ENCODE results near the gene SRPK3.
"Not testable (repeated sequence)": the region's sequence is repeated elsewhere in the genome, so short reads cannot be mapped to it uniquely, and the experiment has no call there.

Gene SRPK3

GRCh38 chrX:153746359-153746758 lies 34.5 kb upstream of the SRPK3 start:
- DNase-seq: no peak

DNA sequence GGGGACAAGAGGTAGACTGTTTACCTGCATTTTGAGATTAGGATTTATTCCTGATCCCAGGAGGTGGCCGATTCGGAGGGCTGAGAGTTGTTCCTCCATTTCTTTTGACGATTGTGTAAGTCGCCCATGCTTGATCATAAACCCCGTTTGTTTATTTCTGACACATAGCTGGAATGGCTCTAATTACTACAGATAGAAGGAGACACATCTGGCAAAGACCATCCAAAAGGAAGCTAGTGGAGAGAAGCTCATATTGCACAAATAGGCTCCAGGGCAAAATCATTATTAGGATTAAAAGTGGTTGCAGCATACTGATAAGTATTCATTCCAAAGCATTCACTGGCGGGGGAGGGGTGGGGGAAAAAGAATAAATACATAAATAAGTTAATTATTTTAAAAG lies 33.9 kb upstream of the SRPK3 start:
- DNase-seq: not testable (repeated sequence)

GRCh38 chrX:153749017-153749416 lies 31.8 kb upstream of the SRPK3 start:
- not testable (repeated sequence) for DNase-seq

DNA sequence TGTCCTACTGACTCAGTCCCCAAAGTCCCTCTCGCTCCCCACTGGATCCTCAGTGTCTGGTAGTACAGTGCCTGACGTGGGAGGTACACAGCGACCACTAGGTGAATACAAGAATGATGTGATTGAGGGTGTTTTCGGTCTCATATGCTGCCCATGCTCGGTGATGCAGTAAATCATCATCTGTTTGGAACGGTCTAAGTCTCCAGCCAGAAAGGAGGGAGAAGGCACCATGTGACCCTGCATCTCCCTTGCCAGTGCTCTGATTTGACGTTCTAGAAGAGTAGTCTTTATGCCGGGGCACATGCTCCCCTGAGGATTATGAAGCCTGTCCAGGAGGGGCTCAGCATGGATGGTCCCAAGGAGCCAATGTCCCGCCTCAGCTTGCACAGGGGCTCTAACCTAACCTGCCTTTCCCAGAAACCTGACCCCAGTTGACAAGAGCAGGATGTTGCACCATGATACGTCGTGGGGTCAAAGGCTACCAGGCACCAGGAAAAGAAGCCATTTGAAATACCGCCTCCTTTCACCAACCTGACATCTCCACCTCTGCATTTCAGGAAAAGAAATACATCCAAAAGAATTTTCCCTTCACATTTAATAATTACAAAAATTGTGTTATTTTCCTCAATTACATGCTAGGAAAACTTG lies 30.6 kb upstream of the SRPK3 start:
- no peak for DNase-seq

DNA sequence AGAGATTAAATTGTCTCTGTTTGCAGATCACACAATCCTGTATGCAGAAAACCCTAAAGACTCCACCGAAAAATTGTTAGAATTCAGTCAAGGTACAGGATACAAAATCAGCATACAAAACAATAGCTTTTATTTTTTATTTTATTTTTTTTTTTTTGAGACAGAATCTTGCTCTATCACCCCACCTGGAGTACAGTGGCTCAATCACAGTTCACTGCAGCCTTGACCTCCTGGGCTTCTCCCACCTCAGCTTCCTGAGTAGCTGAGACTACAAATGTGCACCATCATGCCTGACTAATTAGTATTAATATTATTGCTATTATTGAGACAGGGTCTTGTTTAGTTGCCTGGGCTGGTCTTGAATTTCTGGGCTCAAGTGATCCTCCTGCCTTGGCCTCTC lies 25.7 kb upstream of the SRPK3 start:
- DNase-seq: no peak

- DNase-seq: no peak
Measured at GRCh38 chrX:153761863-153762262, 19.0 kb upstream of the SRPK3 start.

DNA sequence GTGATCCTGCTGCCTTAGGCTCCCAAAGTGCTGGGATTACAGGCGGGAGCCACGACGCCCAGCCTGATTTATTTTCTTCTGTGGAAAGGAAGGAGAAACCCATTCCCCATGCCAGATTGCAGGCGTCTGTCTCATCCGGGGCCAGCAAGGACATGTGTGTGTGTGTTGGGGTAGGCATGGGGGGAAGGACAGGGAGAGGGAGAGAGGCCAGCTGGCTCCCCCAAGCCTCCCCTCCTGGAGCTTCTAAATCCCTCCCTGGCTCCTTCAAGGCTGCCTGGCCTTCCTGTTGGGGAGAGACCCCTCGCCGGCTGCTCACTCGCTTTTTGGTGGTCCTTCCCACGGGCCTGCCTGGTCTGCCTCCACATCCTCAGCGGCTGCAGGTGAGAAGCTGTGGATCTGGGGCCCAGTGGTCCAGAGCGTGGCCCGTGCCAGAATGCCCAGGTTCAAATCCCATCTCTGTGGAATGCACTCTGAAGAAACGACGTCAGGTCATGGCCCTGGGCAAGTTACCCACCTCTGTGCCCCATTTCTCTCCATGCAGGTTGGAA lies 18.1 kb upstream of the SRPK3 start:
- DNase-seq: no peak

GRCh38 chrX:153763298-153763932 lies 17.4 kb upstream of the SRPK3 start:
- no peak for DNase-seq

GRCh38 chrX:153763989-153764755 lies 16.7 kb upstream of the SRPK3 start, which contains the start of gene PLXNB3:
TSS of gene PLXNB3 (plus strand) at chrX:153764249. CDS start at chrX:153765536, 1,287 bp downstream.
- DNase-seq: peak; percentile 74

- no peak for DNase-seq
Measured at GRCh38 chrX:153764786-153765137, 16.1 kb upstream of the SRPK3 start.

GRCh38 chrX:153765138-153766079 lies 15.4 kb upstream of the SRPK3 start:
- DNase-seq: no peak

DNA sequence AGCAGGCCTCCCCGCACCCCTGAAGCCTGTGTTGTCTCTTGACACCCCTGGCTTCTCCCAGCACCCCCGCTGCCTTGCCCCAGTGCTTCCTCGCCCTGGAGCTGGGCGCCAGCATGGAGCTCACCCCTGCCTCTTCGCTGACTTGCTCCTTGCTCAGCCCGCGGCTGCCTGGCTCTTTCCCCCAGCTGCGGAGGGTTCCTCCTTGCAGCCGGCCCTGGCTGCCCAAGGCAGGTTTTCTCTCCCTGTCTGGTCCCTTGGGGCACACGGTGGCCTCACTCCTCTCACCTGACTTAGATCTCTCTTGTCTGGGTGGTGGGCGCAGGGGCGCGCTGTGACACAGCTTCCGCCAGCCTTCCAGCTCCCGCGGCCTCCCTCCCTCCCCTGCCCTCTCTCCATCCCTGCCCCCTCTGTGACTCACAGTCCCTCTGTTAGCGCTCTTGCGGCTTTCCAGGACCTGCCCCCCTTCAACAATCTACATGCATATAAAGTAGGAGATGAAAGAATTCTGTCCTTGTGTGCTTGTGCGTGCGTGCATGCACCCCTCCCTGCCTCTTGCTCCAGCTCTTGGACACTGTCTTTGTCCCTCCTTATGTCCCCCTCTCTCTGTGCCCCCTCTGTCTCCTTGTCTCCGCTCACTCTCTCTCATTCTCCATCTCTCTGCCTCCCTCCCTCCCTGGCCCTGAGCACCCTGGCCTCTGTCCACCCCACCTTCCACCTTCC lies 14.6 kb upstream of the SRPK3 start:
- peak; percentile 75 for DNase-seq

- DNase-seq: no peak
Measured at GRCh38 chrX:153766871-153767673, 13.8 kb upstream of the SRPK3 start.

GRCh38 chrX:153767674-153768055 lies 13.2 kb upstream of the SRPK3 start:
- DNase-seq: no peak

- DNase-seq: no peak
Measured at GRCh38 chrX:153768311-153769157, 12.3 kb upstream of the SRPK3 start.

DNA sequence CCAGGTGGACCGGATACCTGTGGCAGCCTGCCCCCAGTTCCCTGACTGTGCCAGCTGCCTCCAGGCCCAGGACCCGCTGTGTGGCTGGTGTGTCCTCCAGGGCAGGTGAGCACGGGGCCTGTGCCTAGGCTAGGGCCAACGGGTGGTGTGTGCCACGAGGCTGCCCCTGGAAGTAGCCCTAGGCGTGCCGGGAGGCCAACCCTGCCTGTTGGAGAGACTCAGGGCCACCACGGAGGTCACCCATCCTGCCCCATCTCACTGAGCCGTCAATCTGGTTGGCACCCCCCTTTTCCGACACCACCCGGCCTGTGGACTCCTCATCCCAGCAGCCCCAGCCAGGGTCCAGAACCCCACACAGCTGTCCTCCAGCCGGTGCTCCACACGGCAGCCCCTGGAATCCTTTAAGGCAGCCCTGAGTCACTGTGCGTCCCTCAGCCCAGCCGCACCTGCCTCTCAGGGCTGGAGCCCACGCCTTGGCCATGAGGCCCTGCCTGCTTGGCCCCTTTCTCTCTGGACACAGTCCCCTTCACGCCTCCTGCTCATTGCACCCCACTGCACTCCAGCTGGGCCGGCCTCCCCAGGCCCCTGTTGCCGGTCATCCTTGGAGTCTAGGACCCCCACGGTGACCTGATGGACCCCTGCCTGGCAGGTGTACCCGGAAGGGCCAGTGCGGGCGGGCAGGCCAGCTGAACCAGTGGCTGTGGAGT lies 11.5 kb upstream of the SRPK3 start:
- no peak for DNase-seq

- DNase-seq: no peak
Measured at GRCh38 chrX:153769865-153770600, 10.8 kb upstream of the SRPK3 start.

All from fibroblast of skin of back (primary cell).